ENCODE measurements around the gene ICAM3.

The ICAM3 gene

DNA sequence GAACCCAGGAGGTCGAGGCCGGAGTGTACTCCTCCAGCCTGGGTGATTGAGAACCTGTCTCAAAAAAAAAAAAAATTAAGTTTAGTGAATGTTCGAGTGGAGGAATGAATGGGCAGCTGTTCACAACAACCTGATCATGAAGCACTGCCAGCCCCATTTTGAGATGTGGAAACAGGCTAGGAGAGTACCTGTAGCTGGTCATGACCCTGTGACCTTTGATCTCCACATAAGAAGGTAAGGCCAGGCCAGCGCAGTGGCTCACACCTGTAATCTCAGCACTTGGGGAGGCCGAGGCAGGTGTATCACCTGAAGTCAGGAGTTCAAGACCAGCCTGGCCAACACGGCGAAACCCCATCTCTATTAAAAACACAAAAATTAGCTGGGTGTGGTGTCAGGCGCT is 13.7 kb downstream of the ICAM3 start:
- Histone ChIP-seq H3K4me2 (ENCODE audit: low read depth, low read length, poor library complexity, severe bottlenecking) (no peak overlapping the region), H3K79me2 (ENCODE audit: insufficient read depth, low read length) (peaks cover 29% of the 10 kb centered on the region), H3K36me3 (ENCODE audit: low read length) (0 out of 2 replicates have a peak, but pooled peaks cover 2% of the 10 kb centered on the region), H3K4me3 (ENCODE audit: insufficient read depth, low read length, poor library complexity, severe bottlenecking) (no peak overlapping the region), H3K27me3 (ENCODE audit: low read length) (no peaks in the 10 kb centered on the region), H3K9me3 (ENCODE audit: insufficient read depth, low read length) (no peaks in the 10 kb centered on the region), H3F3A (ENCODE audit: insufficient read depth) (no peaks in the 10 kb centered on the region), H2AFZ (ENCODE audit: low read depth, low read length, severe bottlenecking) (no peak overlapping the region), H3K27ac (ENCODE audit: low read depth, low read length) (no peak overlapping the region), H4K20me1 (ENCODE audit: low read depth, low read length) (no peaks in the 10 kb centered on the region), H3K9me2 (replicated peaks; ENCODE audit: insufficient read depth, low read length) (no peaks in the 10 kb centered on the region), H3K9ac (ENCODE audit: low read length) (no peak overlapping the region)
- TF ChIP-seq, protein P1, sequence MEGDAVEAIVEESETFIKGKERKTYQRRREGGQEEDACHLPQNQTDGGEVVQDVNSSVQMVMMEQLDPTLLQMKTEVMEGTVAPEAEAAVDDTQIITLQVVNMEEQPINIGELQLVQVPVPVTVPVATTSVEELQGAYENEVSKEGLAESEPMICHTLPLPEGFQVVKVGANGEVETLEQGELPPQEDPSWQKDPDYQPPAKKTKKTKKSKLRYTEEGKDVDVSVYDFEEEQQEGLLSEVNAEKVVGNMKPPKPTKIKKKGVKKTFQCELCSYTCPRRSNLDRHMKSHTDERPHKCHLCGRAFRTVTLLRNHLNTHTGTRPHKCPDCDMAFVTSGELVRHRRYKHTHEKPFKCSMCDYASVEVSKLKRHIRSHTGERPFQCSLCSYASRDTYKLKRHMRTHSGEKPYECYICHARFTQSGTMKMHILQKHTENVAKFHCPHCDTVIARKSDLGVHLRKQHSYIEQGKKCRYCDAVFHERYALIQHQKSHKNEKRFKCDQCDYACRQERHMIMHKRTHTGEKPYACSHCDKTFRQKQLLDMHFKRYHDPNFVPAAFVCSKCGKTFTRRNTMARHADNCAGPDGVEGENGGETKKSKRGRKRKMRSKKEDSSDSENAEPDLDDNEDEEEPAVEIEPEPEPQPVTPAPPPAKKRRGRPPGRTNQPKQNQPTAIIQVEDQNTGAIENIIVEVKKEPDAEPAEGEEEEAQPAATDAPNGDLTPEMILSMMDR (IDR thresholded peaks at IDR 0.05; ENCODE audit: insufficient read depth, low read length, poor library complexity, severe bottlenecking), result no peak
- no peak for TF ChIP-seq EZH2phosphoT487 (conservative IDR thresholded peaks at IDR 0.05; ENCODE audit: low read length)

GRCh38 chr19:10321874-10322835 is 17.3 kb downstream of the ICAM3 start:
- no peak overlapping the region for H3K4me2 ChIP-seq (ENCODE audit: low read depth, low read length, poor library complexity, severe bottlenecking)
- H3K4me3 ChIP-seq (ENCODE audit: insufficient read depth, low read length, poor library complexity, severe bottlenecking), result no peak overlapping the region
- no peaks in the 10 kb centered on the region for H3K9me2 ChIP-seq (replicated peaks; ENCODE audit: insufficient read depth, low read length)
- no peaks in the 10 kb centered on the region for H3K9me3 ChIP-seq (ENCODE audit: insufficient read depth, low read length)
- no peak overlapping the region for H3K27ac ChIP-seq (ENCODE audit: low read depth, low read length)
- no peaks in the 10 kb centered on the region for H3F3A ChIP-seq (ENCODE audit: insufficient read depth)
- H3K27me3 ChIP-seq (ENCODE audit: low read length), result no peaks in the 10 kb centered on the region
- H2AFZ ChIP-seq (ENCODE audit: low read depth, low read length, severe bottlenecking), result no peak overlapping the region
- no peaks in the 10 kb centered on the region for H4K20me1 ChIP-seq (ENCODE audit: low read depth, low read length)
- no peak overlapping the region for H3K9ac ChIP-seq (ENCODE audit: low read length)
- no peak for TF ChIP-seq EZH2phosphoT487 (conservative IDR thresholded peaks at IDR 0.05; ENCODE audit: low read length)
- TF ChIP-seq, protein P1 (IDR thresholded peaks at IDR 0.05; ENCODE audit: insufficient read depth, low read length, poor library complexity, severe bottlenecking), result no peak
- no peaks in the 10 kb centered on the region for H3K36me3 ChIP-seq (ENCODE audit: low read length)
- 0 out of 2 replicates have a peak, but pooled peaks cover under 1% of the 10 kb centered on the region for H3K79me2 ChIP-seq (ENCODE audit: insufficient read depth, low read length)

DNA sequence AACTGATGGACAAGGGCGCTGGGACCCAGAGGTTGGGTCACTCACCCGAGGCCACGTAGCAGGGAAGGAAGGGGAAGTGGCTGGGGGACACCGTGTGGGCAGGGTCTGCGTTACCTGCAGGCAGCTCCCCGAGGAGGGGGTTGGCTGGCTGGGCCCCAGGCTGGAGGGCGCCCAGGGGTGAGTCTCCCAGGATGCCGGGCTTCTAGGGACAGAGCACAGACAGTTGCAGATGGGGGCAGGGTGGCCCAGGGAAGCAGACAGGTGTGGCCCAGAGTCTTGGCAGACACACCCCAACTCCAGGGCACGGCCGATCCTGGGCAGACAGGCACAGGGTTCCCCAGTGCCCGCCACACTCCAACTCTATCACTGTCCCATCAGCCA is 18.0 kb downstream of the ICAM3 start:
- Histone ChIP-seq H3K36me3 (ENCODE audit: low read length) (no peaks in the 10 kb centered on the region), H3K4me3 (ENCODE audit: insufficient read depth, low read length, poor library complexity, severe bottlenecking) (no peak overlapping the region), H3F3A (ENCODE audit: insufficient read depth) (no peaks in the 10 kb centered on the region), H3K9me2 (replicated peaks; ENCODE audit: insufficient read depth, low read length) (no peaks in the 10 kb centered on the region), H2AFZ (ENCODE audit: low read depth, low read length, severe bottlenecking) (no peak overlapping the region), H3K79me2 (ENCODE audit: insufficient read depth, low read length) (no peaks in the 10 kb centered on the region), H3K27me3 (ENCODE audit: low read length) (no peaks in the 10 kb centered on the region), H3K27ac (ENCODE audit: low read depth, low read length) (no peak overlapping the region), H3K9ac (ENCODE audit: low read length) (no peak overlapping the region), H3K9me3 (ENCODE audit: insufficient read depth, low read length) (no peaks in the 10 kb centered on the region), H4K20me1 (ENCODE audit: low read depth, low read length) (no peaks in the 10 kb centered on the region), H3K4me2 (ENCODE audit: low read depth, low read length, poor library complexity, severe bottlenecking) (no peak overlapping the region)
- TF ChIP-seq, protein P1 (IDR thresholded peaks at IDR 0.05; ENCODE audit: insufficient read depth, low read length, poor library complexity, severe bottlenecking), result no peak
- TF ChIP-seq EZH2phosphoT487 (conservative IDR thresholded peaks at IDR 0.05; ENCODE audit: low read length), result no peak

Data from SU-DHL-6 (cell line).